GM12872 (cell line): Measurements from ENCODE around the gene PLA2G4F.

ENCODE experiments used
- CTCF ChIP-seq: IDR thresholded peaks from 3 replicates; pipeline ENCODE4 v1.5.1; 2011; ENCODE audit warnings: low read depth, mild to moderate bottlenecking, low read length, moderate library complexity; ENCODE audit not compliant: insufficient read depth

The PLA2G4F gene

GRCh38 chr15:42130246-42130986, 26.0 kb downstream of the PLA2G4F start:
- no peak for TF ChIP-seq CTCF

- TF ChIP-seq CTCF = no peak
These were observed 27.1 kb downstream of the PLA2G4F start for GRCh38 chr15:42129364-42129763.

GRCh38 chr15:42128476-42128875, 28.0 kb downstream of the PLA2G4F start:
- TF ChIP-seq CTCF = no peak

GRCh38 chr15:42123546-42123945, 32.9 kb downstream of the PLA2G4F start:
- TF ChIP-seq CTCF = no peak

- TF ChIP-seq CTCF = no peak
These were observed 34.8 kb downstream of the PLA2G4F start for GRCh38 chr15:42121682-42122081.

- no peak for TF ChIP-seq CTCF
These were observed 35.4 kb downstream of the PLA2G4F start for GRCh38 chr15:42121021-42121420.

- no peak for TF ChIP-seq CTCF
These were observed 36.2 kb downstream of the PLA2G4F start for GRCh38 chr15:42120285-42120684.
